Vagina (tissue), 2 donors: ENCODE data around the gene GNA15.

ENCODE experiments used
- CTCF ChIP-seq, 3 experiments: fragments of 450-650 bp in 2 of 3; fragments of 200-600 bp in 1 of 3; sonication (generic) in 1 of 3; IDR thresholded peaks; one replicate each; pipeline ENCODE4 v1.5.1; 2017 to 2019; ENCODE audit warnings: antibody characterized with exemption in 3 of 3, mild to moderate bottlenecking in 2 of 3, moderate library complexity in 2 of 3
- POLR2AphosphoS5 ChIP-seq, 2 donors: sonication (generic); formaldehyde crosslinking; IDR thresholded peaks; one replicate each; pipeline ENCODE4 v1.9.0; 2017; ENCODE audit warnings: antibody characterized with exemption in 2 of 2, mild to moderate bottlenecking in 2 of 2, low read depth in 1 of 2; ENCODE audit not compliant: insufficient read depth in 1 of 2

- TF ChIP-seq CTCF (IDR thresholded peaks at IDR 0.05) = no peak
- no peak for TF ChIP-seq POLR2AphosphoS5 (IDR thresholded peaks at IDR 0.05; ENCODE audit: insufficient read depth in 1 of 2, low read depth in 1 of 2)
Observed at GRCh38 chr19:3106509-3107141, 29.2 kb upstream of the GNA15 start.
